Spleen (tissue), 11 donors: ENCODE data around the gene SNRPB2. TPM values are rescaled to one million over a fixed set of nuclear protein-coding genes. Genes with fewer than 3 reads are reported as not detected.

ENCODE experiments used
- DNase-seq: peaks from one replicate; pipeline ENCODE4 v3.0.0-alpha.2; 2020
- H3K27ac ChIP-seq, 8 donors: fragments of 200-600 bp; sonication (generic) in 7 of 8; 1 replicate in 4 of 8; 2 replicates in 4 of 8; pipeline versions ENCODE4 v1.5.0 to v1.8.0; 2016 to 2021; ENCODE audit warnings: inconsistent platforms in 4 of 8, mild to moderate bottlenecking in 4 of 8, moderate library complexity in 1 of 8
- H3K27me3 ChIP-seq, 7 donors: fragments of 200-600 bp; sonication (generic) in 6 of 7; replicated peaks in 1 of 7; 1 replicate in 4 of 7; 2 replicates in 3 of 7; pipeline versions ENCODE4 v1.5.0 to v1.8.0; 2016 to 2021; ENCODE audit warnings: inconsistent platforms in 3 of 7, mild to moderate bottlenecking in 1 of 7
- H3K36me3 ChIP-seq, 6 donors: fragments of 200-600 bp; sonication (generic) in 5 of 6; 1 replicate in 4 of 6; 2 replicates in 2 of 6; pipeline versions ENCODE4 v1.5.0 to v1.8.0; 2016 to 2021; ENCODE audit warnings: inconsistent platforms in 2 of 6
- H3K4me1 ChIP-seq, 6 donors: fragments of 200-600 bp; sonication (generic) in 5 of 6; 1 replicate in 3 of 6; 2 replicates in 3 of 6; pipeline versions ENCODE4 v1.5.0 to v1.8.0; 2016 to 2021; ENCODE audit warnings: inconsistent platforms in 3 of 6
- H3K4me3 ChIP-seq, 8 donors: fragments of 200-600 bp; sonication (generic) in 7 of 8; 1 replicate in 4 of 8; 2 replicates in 4 of 8; pipeline versions ENCODE4 v1.5.0 to v1.8.0; 2016 to 2021; ENCODE audit warnings: inconsistent platforms in 4 of 8, mild to moderate bottlenecking in 4 of 8, moderate library complexity in 2 of 8
- H3K9me3 ChIP-seq, 8 donors: fragments of 200-600 bp; sonication (generic) in 7 of 8; 1 replicate in 4 of 8; 2 replicates in 4 of 8; pipeline versions ENCODE4 v1.5.0 to v1.8.0; 2016 to 2021; ENCODE audit warnings: inconsistent platforms in 4 of 8
- POLR2A ChIP-seq, 3 donors: fragments of 450-650 bp; IDR thresholded peaks; one replicate each; pipeline ENCODE4 v1.5.1; 2017; ENCODE audit warnings: antibody characterized with exemption in 3 of 3, mild to moderate bottlenecking in 1 of 3
- POLR2AphosphoS5 ChIP-seq, 3 donors: sonication (generic); formaldehyde crosslinking; IDR thresholded peaks; one replicate each; pipeline ENCODE4 v1.5.1; 2017; ENCODE audit warnings: antibody characterized with exemption in 3 of 3
- WGBS, 5 donors: extraction: QIAGEN DNeasy Blood & Tissue Kit in 3 of 5; methylation state at CpG; one replicate each; pipeline versions ENCODE4 v1.1.5 to v1.1.7; 2013 to 2018; 5-methylcytosine and 5-hydroxymethylcytosine counted together
- intact Hi-C: fragments of 100-400 bp; cut with DNase I; formaldehyde crosslinking; loops from one replicate; pipeline ENCODE4 v1.15.0; 2023; ENCODE audit warnings: low total_unique reads
- polyA plus RNA-seq, 3 donors: library from polyadenylated mRNA; stranded (reverse); fragments of 200-250 nt; gene quantifications; one replicate each; pipeline ENCODE4 v1.2.1, GENCODE V29; 2013
- total RNA-seq, 7 donors: library from RNA; depleted of rRNA in 3 of 7; stranded (reverse); fragments of >200 nt in 3 of 7; fragmentation: NEBNext Ultra II Directional in 4 of 7; extraction: Animal tissue kit (Norgen Biotek cat#: 25700) in 4 of 7; gene quantifications; one replicate each; pipeline versions ENCODE4 v1.1.0 to v1.2.1, GENCODE V29; 2016 to 2021
- TF ChIP-seq, protein P1 (sequence below), 11 experiments: fragments of 200-600 bp in 7 of 11; fragments of 450-650 bp in 4 of 11; sonication (generic) in 4 of 11; IDR thresholded peaks in 8 of 11; conservative IDR thresholded peaks in 3 of 11; 1 replicate in 7 of 11; 2 replicates in 4 of 11; pipeline versions ENCODE4 v1.4.0 to v1.8.0; 2016 to 2021; ENCODE audit warnings: antibody characterized with exemption in 11 of 11, inconsistent platforms in 4 of 11, mild to moderate bottlenecking in 1 of 11
- donor health status: healthy with polysubstance abuse.
- donor health status: DM: no; HTN: no; CAD: no; lungs with moderate emphysema.
- donor health status: DM: no; HTN: no; CAD: no.
- donor health status: Bipolar disorder and iron deficiency.
- donor health status: healthy.
- donor health status: DM: no; HTN: no; CAD: no.
- donor health status: DM: yes; HTN: yes; CAD: no.

The SNRPB2 gene
- total and polyA plus RNA-seq, 10 donors, result 20.3 to 68.8 (median 40.9) TPM

DNA sequence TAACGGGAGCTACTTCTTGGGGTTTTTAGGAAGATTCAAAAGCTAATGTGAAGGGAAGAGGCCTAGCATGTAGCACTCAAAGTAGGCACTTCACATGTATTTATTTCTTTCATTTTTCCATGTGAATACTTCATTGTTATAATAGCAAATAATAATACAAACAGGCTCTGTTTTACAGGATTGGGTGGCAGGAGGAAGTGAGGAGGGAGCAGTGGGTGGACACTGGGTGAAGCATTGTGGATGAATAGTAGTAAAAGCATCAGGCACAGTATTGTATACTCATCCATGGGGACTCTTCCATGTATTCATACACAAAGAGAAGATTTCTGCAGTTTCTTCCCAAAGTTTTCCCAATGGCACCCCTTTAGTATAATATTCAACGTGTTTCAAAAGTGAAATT, 38.4 kb upstream of the SNRPB2 start:
- intact Hi-C loops, result no loop called here
- DNase-seq, result no peak
- H3K27ac ChIP-seq, result no peak overlapping the region
- 69 to 81% (median 74%) methylated on average over 2 of the region's 2 CpGs for WGBS, 5 donors
- no peak overlapping the region for H3K4me3 ChIP-seq
- no peaks in the 10 kb centered on the region for H3K27me3 ChIP-seq
- TF ChIP-seq POLR2AphosphoS5 (IDR thresholded peaks at IDR 0.05), result no peak
- no peaks in the 10 kb centered on the region for H3K9me3 ChIP-seq
- no peaks in the 10 kb centered on the region for H3K36me3 ChIP-seq
- no peaks in the 10 kb centered on the region for H3K4me1 ChIP-seq

DNA sequence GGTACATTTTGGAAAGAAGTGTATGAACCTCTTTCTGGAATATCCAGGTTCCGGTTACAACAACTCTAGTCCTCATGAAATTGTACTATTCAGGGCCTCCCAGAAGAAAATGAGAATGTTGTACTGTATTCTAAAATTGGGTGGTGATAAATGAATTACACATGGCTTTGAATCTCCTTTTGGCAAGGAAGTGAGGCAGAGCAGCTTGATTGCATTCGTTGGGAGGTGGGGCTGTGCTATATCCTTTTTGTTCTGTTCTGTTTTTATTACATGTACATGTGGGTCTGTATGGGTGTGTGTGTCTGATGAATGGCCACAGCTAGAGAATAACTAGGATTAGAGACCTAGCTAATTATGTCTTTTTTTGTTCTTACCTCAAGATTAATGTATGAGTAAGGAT, 37.8 kb upstream of the SNRPB2 start:
- TF ChIP-seq POLR2A (IDR thresholded peaks at IDR 0.05) (no peak), POLR2AphosphoS5 (IDR thresholded peaks at IDR 0.05) (no peak)
- TF ChIP-seq, protein P1, sequence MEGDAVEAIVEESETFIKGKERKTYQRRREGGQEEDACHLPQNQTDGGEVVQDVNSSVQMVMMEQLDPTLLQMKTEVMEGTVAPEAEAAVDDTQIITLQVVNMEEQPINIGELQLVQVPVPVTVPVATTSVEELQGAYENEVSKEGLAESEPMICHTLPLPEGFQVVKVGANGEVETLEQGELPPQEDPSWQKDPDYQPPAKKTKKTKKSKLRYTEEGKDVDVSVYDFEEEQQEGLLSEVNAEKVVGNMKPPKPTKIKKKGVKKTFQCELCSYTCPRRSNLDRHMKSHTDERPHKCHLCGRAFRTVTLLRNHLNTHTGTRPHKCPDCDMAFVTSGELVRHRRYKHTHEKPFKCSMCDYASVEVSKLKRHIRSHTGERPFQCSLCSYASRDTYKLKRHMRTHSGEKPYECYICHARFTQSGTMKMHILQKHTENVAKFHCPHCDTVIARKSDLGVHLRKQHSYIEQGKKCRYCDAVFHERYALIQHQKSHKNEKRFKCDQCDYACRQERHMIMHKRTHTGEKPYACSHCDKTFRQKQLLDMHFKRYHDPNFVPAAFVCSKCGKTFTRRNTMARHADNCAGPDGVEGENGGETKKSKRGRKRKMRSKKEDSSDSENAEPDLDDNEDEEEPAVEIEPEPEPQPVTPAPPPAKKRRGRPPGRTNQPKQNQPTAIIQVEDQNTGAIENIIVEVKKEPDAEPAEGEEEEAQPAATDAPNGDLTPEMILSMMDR (IDR thresholded peaks at IDR 0.05 in 8 of 11, conservative IDR thresholded peaks at IDR 0.05 in 3 of 11), result no peak
- intact Hi-C loops, result no loop called here
- H3K27ac ChIP-seq, result no peak overlapping the region
- no peaks in the 10 kb centered on the region for H3K4me1 ChIP-seq
- H3K36me3 ChIP-seq, result no peaks in the 10 kb centered on the region
- H3K27me3 ChIP-seq, result no peaks in the 10 kb centered on the region
- no peak overlapping the region for H3K4me3 ChIP-seq
- no peak for DNase-seq
- H3K9me3 ChIP-seq, result no peaks in the 10 kb centered on the region
- 45 to 69% (median 60%) methylated on average over 2 of the region's 2 CpGs for WGBS, 5 donors

DNA sequence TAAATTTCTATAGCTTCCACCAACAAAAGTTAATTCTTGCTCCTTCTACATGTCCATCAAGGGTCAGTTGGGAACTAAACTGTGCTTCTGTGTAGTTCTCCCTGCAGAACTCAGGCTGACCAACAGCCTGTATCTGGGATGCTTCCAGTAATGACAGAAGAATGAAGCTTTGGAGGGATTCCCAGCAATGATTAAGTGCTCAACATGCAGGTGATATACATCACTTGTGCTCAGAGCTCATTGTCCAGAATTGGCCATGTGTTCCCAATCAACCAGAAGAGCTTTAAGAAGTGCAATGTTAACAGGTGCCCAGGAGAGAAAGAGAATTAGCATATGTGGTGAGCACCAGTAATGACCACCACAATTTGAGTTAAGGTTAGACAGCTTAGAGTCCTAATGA, 37.4 kb upstream of the SNRPB2 start:
- no peak overlapping the region for H3K4me3 ChIP-seq
- intact Hi-C loops, result no loop called here
- no peaks in the 10 kb centered on the region for H3K4me1 ChIP-seq
- TF ChIP-seq, protein P1 (IDR thresholded peaks at IDR 0.05 in 8 of 11, conservative IDR thresholded peaks at IDR 0.05 in 3 of 11), result no peak
- TF ChIP-seq POLR2A (IDR thresholded peaks at IDR 0.05) (no peak), POLR2AphosphoS5 (IDR thresholded peaks at IDR 0.05) (no peak)
- no peaks in the 10 kb centered on the region for H3K36me3 ChIP-seq
- no peaks in the 10 kb centered on the region for H3K9me3 ChIP-seq
- H3K27me3 ChIP-seq, result no peaks in the 10 kb centered on the region
- no peak for DNase-seq
- H3K27ac ChIP-seq, result no peak overlapping the region

DNA sequence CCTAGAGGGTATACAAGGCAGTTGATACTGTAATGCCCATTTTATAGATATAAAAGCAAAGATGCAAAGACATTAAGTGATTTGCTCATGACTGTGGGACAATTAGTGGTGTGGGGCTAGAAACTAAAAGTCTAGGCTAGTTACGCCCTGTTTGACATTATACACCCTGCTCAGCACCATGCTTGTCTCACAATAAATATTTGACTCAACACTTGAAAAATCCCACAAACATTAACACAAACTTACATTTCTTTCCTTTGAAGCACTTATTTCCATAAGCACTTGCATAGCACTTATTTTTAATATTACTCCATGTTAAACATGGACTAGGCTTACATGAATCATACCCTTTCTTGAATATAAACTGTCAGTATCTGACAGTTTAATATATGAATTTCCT, 36.5 kb upstream of the SNRPB2 start:
- TF ChIP-seq POLR2A (IDR thresholded peaks at IDR 0.05), result no peak
- no peak for TF ChIP-seq POLR2AphosphoS5 (IDR thresholded peaks at IDR 0.05)
- TF ChIP-seq, protein P1 (IDR thresholded peaks at IDR 0.05 in 8 of 11, conservative IDR thresholded peaks at IDR 0.05 in 3 of 11), result no peak
- Histone ChIP-seq H3K27ac (no peak overlapping the region), H3K4me1 (no peaks in the 10 kb centered on the region), H3K27me3 (no peaks in the 10 kb centered on the region), H3K9me3 (no peaks in the 10 kb centered on the region), H3K36me3 (no peaks in the 10 kb centered on the region), H3K4me3 (no peak overlapping the region)
- intact Hi-C loops, result no loop called here
- WGBS, 5 donors, result 90 to 100% (median 91%) methylated on average over 1 of the region's 1 CpG
- DNase-seq, result no peak

DNA sequence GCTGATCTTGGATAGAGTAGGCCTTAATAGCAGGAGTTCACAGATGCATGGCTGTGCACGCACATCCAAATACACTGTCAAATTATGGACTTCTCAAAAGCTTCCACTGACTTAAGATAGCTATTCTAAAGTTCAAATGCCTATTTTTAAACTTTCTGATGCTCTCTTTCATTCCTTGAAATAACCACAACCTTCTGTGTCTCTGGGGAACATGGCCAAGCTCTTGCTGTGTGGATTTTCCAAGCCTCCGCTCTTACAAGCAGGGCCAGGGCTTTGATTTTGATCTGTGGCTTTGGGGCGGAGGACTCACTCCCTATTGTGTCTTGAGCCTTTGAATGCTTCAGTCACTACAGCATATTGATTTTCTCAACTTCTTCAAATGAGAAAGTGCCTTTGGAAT, 35.7 kb upstream of the SNRPB2 start:
- H3K27ac ChIP-seq, result no peak overlapping the region
- no peaks in the 10 kb centered on the region for H3K9me3 ChIP-seq
- 68 to 92% (median 84%) methylated on average over 3 of the region's 3 CpGs for WGBS, 5 donors
- DNase-seq, result no peak
- intact Hi-C loops, result no loop called here
- TF ChIP-seq POLR2AphosphoS5 (IDR thresholded peaks at IDR 0.05), result no peak
- TF ChIP-seq POLR2A (IDR thresholded peaks at IDR 0.05), result no peak
- TF ChIP-seq, protein P1 (IDR thresholded peaks at IDR 0.05 in 8 of 11, conservative IDR thresholded peaks at IDR 0.05 in 3 of 11), result no peak
- no peaks in the 10 kb centered on the region for H3K36me3 ChIP-seq
- H3K27me3 ChIP-seq, result no peaks in the 10 kb centered on the region
- H3K4me3 ChIP-seq, result no peak overlapping the region
- no peaks in the 10 kb centered on the region for H3K4me1 ChIP-seq
